ACC112 (cell line): ENCODE data around the gene TSPAN1.

ENCODE experiments used
- H2AFZ ChIP-seq: fragments of 200-600 bp; sonication (generic); one replicate; pipeline ENCODE4 v1.6.0; 2017; ENCODE audit warnings: antibody characterized with exemption, low read length; ENCODE audit not compliant: unreplicated experiment
- H3K27ac ChIP-seq: fragments of 200-600 bp; sonication (generic); 2 replicates; pipeline ENCODE4 v1.5.1; 2014; ENCODE audit warnings: low read depth, mild to moderate bottlenecking, antibody characterized with exemption, low read length, moderate library complexity
- H3K27me3 ChIP-seq: fragments of 200-600 bp; sonication (generic); 2 replicates; pipeline ENCODE4 v1.6.1; 2014; ENCODE audit warnings: mild to moderate bottlenecking, antibody characterized with exemption, low read length, moderate library complexity, mixed read lengths; ENCODE audit not compliant: insufficient read depth
- H3K36me3 ChIP-seq: fragments of 200-600 bp; sonication (generic); 2 replicates; pipeline ENCODE4 v1.6.1; 2016; ENCODE audit warnings: mild to moderate bottlenecking, antibody characterized with exemption, low read length, moderate library complexity, mixed read lengths; ENCODE audit not compliant: insufficient read depth
- H3K4me1 ChIP-seq: fragments of 200-600 bp; sonication (generic); one replicate; pipeline ENCODE4 v1.6.1; 2016; ENCODE audit warnings: low read length, mixed read lengths; ENCODE audit not compliant: insufficient read depth, unreplicated experiment, control insufficient read depth
- H3K4me3 ChIP-seq: fragments of 200-600 bp; sonication (generic); 2 replicates; pipeline ENCODE4 v1.5.1; 2014; ENCODE audit warnings: mild to moderate bottlenecking, low read depth, low read length
- H3K79me2 ChIP-seq: fragments of 200-600 bp; sonication (generic); one replicate; pipeline ENCODE4 v1.6.0; 2016; ENCODE audit warnings: low read length; ENCODE audit not compliant: control insufficient read depth, unreplicated experiment, insufficient read depth

Gene TSPAN1

DNA sequence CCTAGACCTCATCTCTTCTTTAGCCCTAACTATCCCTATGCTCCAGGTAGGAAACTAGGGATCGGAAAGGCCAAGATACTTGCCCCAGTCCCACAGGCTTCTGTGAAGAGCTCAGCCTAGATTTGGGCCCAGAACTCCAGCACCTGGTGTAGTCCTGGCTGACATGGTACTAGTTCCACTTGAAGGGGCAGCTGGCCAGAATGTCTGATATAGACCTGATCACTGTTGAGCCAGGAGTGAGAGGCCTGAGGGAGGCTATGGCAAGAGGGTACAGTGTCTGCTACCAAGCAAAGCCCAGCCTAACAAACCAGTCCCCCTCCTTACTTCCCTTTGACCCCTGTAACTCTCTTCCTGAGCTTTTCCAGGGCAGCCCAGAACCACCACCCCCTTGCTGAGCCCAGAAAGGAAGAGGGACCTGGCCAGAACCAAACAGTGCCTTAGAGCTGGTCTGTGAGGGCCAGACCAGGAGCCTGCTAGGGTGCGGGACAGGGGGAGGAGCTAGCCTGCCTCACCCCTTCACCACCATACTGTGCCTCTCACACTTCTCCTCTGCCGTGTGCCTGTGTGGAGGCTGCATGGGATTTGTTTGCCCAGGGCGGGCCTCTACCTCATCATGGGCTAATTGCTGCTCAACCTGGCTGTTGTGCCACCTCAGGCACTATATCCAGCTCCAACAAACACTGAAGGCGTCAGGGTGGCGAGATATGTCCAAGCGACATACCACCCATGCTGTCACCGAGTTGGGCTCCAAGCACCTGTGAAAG is 12.4 kb downstream of the TSPAN1 start:
- Histone ChIP-seq H2AFZ (no peak overlapping the region), H3K4me1 (peaks cover 25% of the 10 kb centered on the region), H3K79me2 (no peaks in the 10 kb centered on the region), H3K36me3 (peaks cover 4% of the 10 kb centered on the region; the same call in 1 of the 2 replicates), H3K27ac (no peak overlapping the region), H3K4me3 (no peak overlapping the region), H3K27me3 (no peaks in the 10 kb centered on the region)

- peaks cover 16% of the 10 kb centered on the region for H3K4me1 ChIP-seq
- no peaks in the 10 kb centered on the region for H3K79me2 ChIP-seq
- H3K36me3 ChIP-seq, result peaks cover 4% of the 10 kb centered on the region; the same call in 1 of the 2 replicates
- no peak overlapping the region for H3K4me3 ChIP-seq
- no peaks in the 10 kb centered on the region for H3K27me3 ChIP-seq
- no peak overlapping the region for H3K27ac ChIP-seq
- H2AFZ ChIP-seq, result no peak overlapping the region
Measured at GRCh38 chr1:46188295-46189030, 13.6 kb downstream of the TSPAN1 start.

- peaks cover 4% of the 10 kb centered on the region; the same call in 1 of the 2 replicates for H3K36me3 ChIP-seq
- no peak overlapping the region for H3K27ac ChIP-seq
- no peaks in the 10 kb centered on the region for H3K79me2 ChIP-seq
- peaks cover 7% of the 10 kb centered on the region for H3K4me1 ChIP-seq
- H3K27me3 ChIP-seq, result no peaks in the 10 kb centered on the region
- no peak overlapping the region for H2AFZ ChIP-seq
- no peak overlapping the region for H3K4me3 ChIP-seq
Measured at GRCh38 chr1:46190539-46190938, 15.7 kb downstream of the TSPAN1 start.

DNA sequence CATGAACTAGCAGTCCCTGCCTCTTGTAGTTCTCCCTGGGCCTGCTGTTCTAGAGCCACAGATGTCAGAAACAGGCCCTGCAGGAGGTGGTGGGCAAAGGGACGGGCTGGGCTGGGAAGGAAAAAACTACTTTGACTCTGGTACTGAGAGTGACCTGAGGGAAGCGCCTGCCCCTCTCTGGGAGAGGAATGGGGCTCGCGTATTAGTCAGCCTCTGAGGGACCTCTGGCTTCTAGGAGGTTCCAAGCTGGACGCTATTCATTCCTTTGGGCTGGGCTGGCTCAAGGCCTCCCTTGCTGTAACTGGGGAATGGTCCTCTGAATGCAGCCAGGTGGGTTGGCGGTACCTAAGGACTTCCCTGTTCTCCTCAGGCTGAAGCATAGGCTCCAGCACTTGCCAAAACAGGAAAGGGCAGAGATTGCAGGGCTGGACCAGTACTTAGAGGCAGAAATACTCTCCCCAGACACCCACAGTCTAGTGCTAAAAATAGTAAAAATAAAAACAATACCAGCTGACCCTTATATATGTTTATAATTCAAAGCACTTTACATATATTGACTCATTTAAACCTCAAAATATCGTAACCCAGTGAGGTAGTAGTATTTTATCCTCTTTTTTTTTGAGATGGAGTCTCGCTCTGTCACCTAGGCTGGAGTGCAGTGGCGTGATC is 16.3 kb downstream of the TSPAN1 start:
- H3K4me3 ChIP-seq, result no peak overlapping the region
- no peak overlapping the region for H2AFZ ChIP-seq
- H3K36me3 ChIP-seq, result peaks cover 4% of the 10 kb centered on the region; the same call in 1 of the 2 replicates
- peaks cover 7% of the 10 kb centered on the region for H3K4me1 ChIP-seq
- H3K79me2 ChIP-seq, result no peaks in the 10 kb centered on the region
- no peaks in the 10 kb centered on the region for H3K27me3 ChIP-seq
- H3K27ac ChIP-seq, result no peak overlapping the region

DNA sequence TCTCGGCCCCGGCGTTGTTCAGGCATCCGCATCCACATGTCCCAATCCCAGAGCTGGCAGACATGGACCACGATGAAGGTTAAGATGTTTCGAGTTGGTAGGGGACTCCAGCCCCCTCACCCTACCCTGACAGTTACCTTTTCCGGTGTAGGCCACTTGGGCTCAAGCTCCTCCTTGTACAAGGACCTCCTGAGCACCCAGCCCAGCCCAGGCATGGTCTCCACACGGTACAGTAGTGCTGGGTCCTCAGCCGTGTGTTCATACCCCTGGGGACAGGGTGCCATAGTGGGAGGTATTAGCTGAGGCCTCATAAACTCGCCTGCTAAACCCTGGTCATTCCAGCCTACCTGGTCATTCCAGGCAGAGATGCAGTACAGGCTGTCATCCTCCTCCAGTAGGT is 17.3 kb downstream of the TSPAN1 start:
- peaks cover 4% of the 10 kb centered on the region; the same call in 1 of the 2 replicates for H3K36me3 ChIP-seq
- no peak overlapping the region for H3K27ac ChIP-seq

DNA sequence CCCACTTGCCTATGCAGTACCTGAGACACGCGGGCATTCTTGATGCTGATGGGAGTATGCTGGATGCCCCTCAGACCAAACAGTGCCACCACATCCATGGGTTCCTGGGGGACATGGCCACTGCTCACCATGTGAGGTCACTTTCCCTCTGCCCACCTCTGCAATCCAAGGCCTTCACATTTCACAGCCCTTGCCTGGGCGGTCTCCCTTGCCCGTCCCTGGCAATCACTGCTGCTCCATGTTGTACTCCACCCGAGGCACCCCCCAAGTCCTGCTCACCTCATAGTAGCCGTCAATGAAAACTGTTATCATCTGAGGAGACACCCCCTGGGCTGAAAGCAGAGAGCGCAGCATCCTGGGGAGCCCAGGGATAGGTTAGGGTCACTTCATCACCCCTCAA is 18.4 kb downstream of the TSPAN1 start:
- Histone ChIP-seq H3K4me3 (no peak overlapping the region), H3K27ac (no peak overlapping the region), H3K27me3 (no peaks in the 10 kb centered on the region), H3K36me3 (peaks cover 4% of the 10 kb centered on the region; the same call in 1 of the 2 replicates), H3K4me1 (peaks cover 14% of the 10 kb centered on the region), H3K79me2 (peaks cover 10% of the 10 kb centered on the region), H2AFZ (no peak overlapping the region)

More for the DNA sequence above, 17.3 kb downstream of the TSPAN1 start:
- peaks cover 1% of the 10 kb centered on the region for H3K79me2 ChIP-seq
- H3K27me3 ChIP-seq, result no peaks in the 10 kb centered on the region
- no peak overlapping the region for H2AFZ ChIP-seq
- H3K4me3 ChIP-seq, result no peak overlapping the region
- H3K4me1 ChIP-seq, result peaks cover 8% of the 10 kb centered on the region

GRCh38 chr1:46193984-46194570 is 19.2 kb downstream of the TSPAN1 start:
- Histone ChIP-seq H3K36me3 (peaks cover 4% of the 10 kb centered on the region; the same call in 1 of the 2 replicates), H2AFZ (no peak overlapping the region), H3K27me3 (no peaks in the 10 kb centered on the region), H3K4me3 (no peak overlapping the region), H3K27ac (no peak overlapping the region), H3K4me1 (peaks cover 9% of the 10 kb centered on the region), H3K79me2 (peaks cover 10% of the 10 kb centered on the region)

DNA sequence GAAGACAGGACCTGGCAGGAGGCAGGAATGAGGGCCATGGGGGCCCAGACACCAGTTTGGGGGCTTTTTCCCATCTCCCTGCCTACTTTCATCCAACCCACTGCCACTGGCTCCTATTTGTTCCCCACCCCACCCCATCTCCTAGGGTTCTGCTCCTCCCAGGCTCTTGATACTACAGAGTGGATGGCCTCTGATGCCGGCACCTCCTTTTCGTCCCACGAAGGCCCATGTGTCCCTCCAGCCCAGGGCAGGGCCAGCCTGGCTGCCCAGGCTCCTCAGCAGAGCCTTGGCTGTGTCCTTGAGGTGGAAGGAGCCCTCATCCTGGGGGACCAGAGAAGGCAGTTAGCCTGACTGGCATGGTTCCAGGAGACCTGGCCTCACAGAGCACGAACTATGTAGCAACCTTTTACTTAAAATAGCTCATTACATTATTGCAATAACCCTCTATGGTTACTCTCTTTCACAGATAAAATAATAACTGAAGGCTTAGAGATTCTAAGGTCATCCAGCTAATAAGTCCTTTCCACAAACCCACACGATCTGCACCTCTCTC is 19.8 kb downstream of the TSPAN1 start:
- no peak overlapping the region for H3K4me3 ChIP-seq
- peaks cover under 1% of the 10 kb centered on the region; the same call in 1 of the 2 replicates for H3K36me3 ChIP-seq
- no peaks in the 10 kb centered on the region for H3K27me3 ChIP-seq
- H3K4me1 ChIP-seq, result peaks cover 12% of the 10 kb centered on the region
- H3K27ac ChIP-seq, result no peak overlapping the region
- peaks cover 10% of the 10 kb centered on the region for H3K79me2 ChIP-seq
- no peak overlapping the region for H2AFZ ChIP-seq

GRCh38 chr1:46196609-46197008 is 21.7 kb downstream of the TSPAN1 start:
- H3K4me3 ChIP-seq, result no peak overlapping the region; the same call in 1 of the 2 replicates
- H2AFZ ChIP-seq, result no peak overlapping the region
- no peak overlapping the region for H3K27ac ChIP-seq
- no peaks in the 10 kb centered on the region; the same call in 1 of the 2 replicates for H3K36me3 ChIP-seq
- H3K4me1 ChIP-seq, result peaks cover 12% of the 10 kb centered on the region
- peaks cover 10% of the 10 kb centered on the region for H3K79me2 ChIP-seq
- no peaks in the 10 kb centered on the region for H3K27me3 ChIP-seq

GRCh38 chr1:46197560-46197963 is 22.7 kb downstream of the TSPAN1 start:
- no peaks in the 10 kb centered on the region for H3K27me3 ChIP-seq
- H3K4me3 ChIP-seq, result peak overlapping the region; percentile 83
- no peak overlapping the region for H3K27ac ChIP-seq
- peaks cover 10% of the 10 kb centered on the region for H3K79me2 ChIP-seq
- peaks cover 12% of the 10 kb centered on the region for H3K4me1 ChIP-seq
- peak overlapping the region; percentile 46 for H2AFZ ChIP-seq
- H3K36me3 ChIP-seq, result no peaks in the 10 kb centered on the region; the same call in 1 of the 2 replicates
